SK-N-SH (cell line): ENCODE measurements around the gene AP2S1. TPM values are rescaled to one million over a fixed set of nuclear protein-coding genes. Genes with fewer than 3 reads are reported as not detected.

Experiments used
- CTCF ChIA-PET: fragments of 300-600, 350-600 bp; formaldehyde crosslinking; extraction: SDS; loops from one replicate; lab custom pipeline; 2021; lab: Yijun Ruan, JAX
- POLR2A ChIA-PET: fragments of 350-600 bp; sonication (Branson Sonifier 250); formaldehyde crosslinking; extraction: SDS; loops from one replicate; lab custom pipeline; 2020; ENCODE audit warnings: antibody characterized with exemption, inconsistent platforms; lab: Yijun Ruan, JAX
- DNase-seq: peaks from one replicate; pipeline ENCODE4 v3.0.0; 2012
- H2AFZ ChIP-seq: fragments of 200-600 bp; sonication (generic); 2 replicates; pipeline ENCODE4 v1.8.1; 2016; ENCODE audit warnings: antibody characterized with exemption, mild to moderate bottlenecking, low read depth
- H3F3A ChIP-seq: fragments of 200-600 bp; sonication (generic); replicated peaks from 2 replicates; pipeline ENCODE3; 2016; ENCODE audit warnings: antibody characterized with exemption, mild to moderate bottlenecking; ENCODE audit not compliant: insufficient read depth
- H3K27ac ChIP-seq, 2 experiments: fragments of 200-500 bp in 1 of 2; fragments of 200-600 bp in 1 of 2; sonication (Bioruptor generic) in 1 of 2; sonication (generic), shearing (Covaris generic) in 1 of 2; 2 replicates each; pipeline versions ENCODE4 v1.5.1 to v1.6.1; 2014 to 2016; ENCODE audit warnings: low read depth in 2 of 2, inconsistent platforms in 1 of 2, low read length in 1 of 2, mild to moderate bottlenecking in 1 of 2, mixed read lengths in 1 of 2
- H3K27me3 ChIP-seq: fragments of 200-600 bp; sonication (generic), shearing (Covaris generic); 2 replicates; pipeline ENCODE4 v1.6.1; 2016; ENCODE audit warnings: mixed run types; ENCODE audit not compliant: insufficient read depth
- H3K36me3 ChIP-seq, 2 experiments: fragments of 200-500 bp in 1 of 2; fragments of 200-600 bp in 1 of 2; sonication (Bioruptor generic) in 1 of 2; sonication (generic) in 1 of 2; replicated peaks in 1 of 2; 2 replicates each; pipeline versions ENCODE3 to v1.5.1; 2014 to 2016; ENCODE audit warnings: low read length in 1 of 2, mild to moderate bottlenecking in 1 of 2; ENCODE audit not compliant: insufficient read depth in 2 of 2, control insufficient read depth in 1 of 2
- H3K4me1 ChIP-seq, 2 experiments: fragments of 200-500 bp in 1 of 2; fragments of 200-600 bp in 1 of 2; sonication (Bioruptor generic) in 1 of 2; sonication (generic), shearing (Covaris generic) in 1 of 2; 2 replicates each; pipeline versions ENCODE4 v1.5.1 to v1.6.1; 2014 to 2016; ENCODE audit warnings: low read depth in 1 of 2, low read length in 1 of 2, mixed run types in 1 of 2; ENCODE audit not compliant: insufficient read depth in 2 of 2, control insufficient read depth in 1 of 2
- H3K4me2 ChIP-seq: fragments of 200-600 bp; sonication (generic), shearing (Covaris generic); 2 replicates; pipeline ENCODE4 v1.6.1; 2017; ENCODE audit warnings: mixed run types
- H3K4me3 ChIP-seq, 2 experiments: fragments of 200-500 bp in 1 of 2; fragments of 200-600 bp in 1 of 2; sonication (Bioruptor generic) in 1 of 2; sonication (generic), shearing (Covaris generic) in 1 of 2; 2 replicates each; pipeline versions ENCODE4 v1.5.1 to v1.8.1; 2014 to 2016; ENCODE audit warnings: low read depth in 2 of 2, inconsistent platforms in 1 of 2, low read length in 1 of 2, mild to moderate bottlenecking in 1 of 2, mixed read lengths in 1 of 2, moderate library complexity in 1 of 2
- H3K79me2 ChIP-seq: fragments of 200-600 bp; sonication (generic); 2 replicates; pipeline ENCODE4 v1.8.1; 2017; ENCODE audit warnings: mild to moderate bottlenecking; ENCODE audit not compliant: insufficient read depth
- H3K9ac ChIP-seq: fragments of 200-600 bp; sonication (generic); 2 replicates; pipeline ENCODE4 v1.6.1; 2017; ENCODE audit warnings: mixed run types
- H3K9me2 ChIP-seq: fragments of 200-600 bp; sonication (generic); 2 replicates; pipeline ENCODE4 v1.6.1; 2017; ENCODE audit warnings: mixed run types
- H3K9me3 ChIP-seq: fragments of 200-600 bp; sonication (generic); 2 replicates; pipeline ENCODE4 v1.6.1; 2017; ENCODE audit warnings: mixed run types, mild to moderate bottlenecking, moderate library complexity
- H4K20me1 ChIP-seq: fragments of 200-600 bp; sonication (generic); 2 replicates; pipeline ENCODE4 v1.6.1; 2017; ENCODE audit warnings: mild to moderate bottlenecking, mixed run types; ENCODE audit not compliant: insufficient read depth
- CTCF ChIP-seq: fragments of 200-600 bp; sonication (generic); IDR thresholded peaks from 2 replicates; pipeline ENCODE4 v1.6.1; 2017; ENCODE audit warnings: antibody characterized with exemption, mild to moderate bottlenecking, moderate library complexity
- EP300 ChIP-seq, 2 experiments: IDR thresholded peaks; 2 replicates each; pipeline versions ENCODE4 v1.4.0 to v1.6.1; 2012; ENCODE audit warnings: borderline replicate concordance in 1 of 2, low read depth in 1 of 2, low read length in 1 of 2
- FOXJ3 ChIP-seq: sonication (generic); formaldehyde crosslinking; IDR thresholded peaks from 2 replicates; pipeline ENCODE4 v1.5.1; 2020; ENCODE audit warnings: mild to moderate bottlenecking, missing genetic modification reagents
- GATA2 ChIP-seq: sonication (generic); formaldehyde crosslinking; IDR thresholded peaks from 2 replicates; pipeline ENCODE4 v1.5.0; 2020; ENCODE audit warnings: mild to moderate bottlenecking, missing genetic modification reagents
- MEF2A ChIP-seq: IDR thresholded peaks from 2 replicates; pipeline ENCODE4 v1.4.0; 2012; ENCODE audit warnings: low read depth, borderline replicate concordance
- NFIC ChIP-seq: IDR thresholded peaks from 2 replicates; pipeline ENCODE4 v1.4.0; 2012; ENCODE audit warnings: borderline replicate concordance
- NRF1 ChIP-seq: IDR thresholded peaks from 2 replicates; pipeline ENCODE4 v1.6.1; 2012; ENCODE audit warnings: low read depth, mild to moderate bottlenecking, low read length
- RCOR1 ChIP-seq: fragments of 150-350 bp; IDR thresholded peaks from 2 replicates; pipeline ENCODE4 v1.6.1; 2017; ENCODE audit warnings: antibody characterized with exemption, low read length
- RFX5 ChIP-seq: IDR thresholded peaks from 2 replicates; pipeline ENCODE4 v1.6.1; 2012; ENCODE audit warnings: mild to moderate bottlenecking, improper control_type of control experiment, low read length
- SIN3A ChIP-seq: IDR thresholded peaks from 2 replicates; pipeline ENCODE4 v1.6.1; 2012; ENCODE audit warnings: low read depth, mild to moderate bottlenecking, low read length, moderate library complexity, borderline replicate concordance
- TAF1 ChIP-seq: IDR thresholded peaks from 2 replicates; pipeline ENCODE4 v1.6.1; 2012; ENCODE audit warnings: low read depth, mild to moderate bottlenecking, low read length, moderate library complexity, borderline replicate concordance
- TCF12 ChIP-seq: IDR thresholded peaks from 2 replicates; pipeline ENCODE4 v1.4.0; 2012
- ZBTB33 ChIP-seq: IDR thresholded peaks from 2 replicates; pipeline ENCODE4 v1.4.0; 2012; ENCODE audit warnings: low read depth, borderline replicate concordance
- WGBS: methylation state at CpG from one replicate; pipeline ENCODE4 v1.1.6; 2017; ENCODE audit warnings: low lambda C conversion rate; 5-methylcytosine and 5-hydroxymethylcytosine counted together
- polyA plus RNA-seq, 3 experiments: library from polyadenylated mRNA; depleted of rRNA; stranded (reverse); fragments of >200 nt; gene quantifications; 2 replicates each; pipeline ENCODE4 v1.2.3, GENCODE V29; 2012

AP2S1 gene
- polyA plus RNA-seq, 1 of the 3 experiments (the other 2 are of a cell fraction) = 565 TPM

GRCh38 chr19:46791944-46792343 is 58.7 kb downstream of the AP2S1 start:
- no peaks in the 10 kb centered on the region for H3K9me2 ChIP-seq
- no peak overlapping the region for H3K27ac ChIP-seq
- no peak overlapping the region for H3K9ac ChIP-seq
- H2AFZ ChIP-seq = no peak overlapping the region
- H3F3A ChIP-seq = peaks cover 21% of the 10 kb centered on the region
- peaks cover 14% of the 10 kb centered on the region for H3K79me2 ChIP-seq
- H3K4me1 ChIP-seq = peaks cover 0 to 10% of the 10 kb centered on the region in 2 experiments; a peak in 1 of 4 replicates
- no peaks in the 10 kb centered on the region for H3K36me3 ChIP-seq
- POLR2A ChIA-PET = no interaction called here
- no peaks in the 10 kb centered on the region for H3K27me3 ChIP-seq
- peak; percentile 14; the same call in 1 of the 2 replicates for TF ChIP-seq RCOR1
- no peak for TF ChIP-seq ZBTB33
- peak in 1 of 2 experiments; percentile 29; a peak in 1 of 4 replicates for TF ChIP-seq EP300 (IDR thresholded peaks at IDR 0.05; ENCODE audit: borderline replicate concordance in 1 of 2, low read depth in 1 of 2, low read length in 1 of 2)
- CTCF ChIA-PET = interaction anchor here (1.0 to 1.3 kb wide), 3 partner anchors 28 to 48 kb away, joined by 3 to 4 read pairs (median 3); no protein-coding TSS in a partner anchor
- no peak overlapping the region for H3K4me2 ChIP-seq
- no peak overlapping the region for H3K4me3 ChIP-seq
- WGBS = 79% methylated on average over 5 of the region's 5 CpGs
- H4K20me1 ChIP-seq = no peaks in the 10 kb centered on the region
- peak; percentile 52 for DNase-seq
- H3K9me3 ChIP-seq = no peaks in the 10 kb centered on the region

GRCh38 chr19:46789371-46789770 is 61.3 kb downstream of the AP2S1 start:
- no peak for TF ChIP-seq TAF1
- TF ChIP-seq SIN3A = no peak
- no peak for TF ChIP-seq NFIC
- no peak for TF ChIP-seq CTCF
- no peak for TF ChIP-seq RFX5
- TF ChIP-seq FOXJ3 (CRISPR knock-in tag) = no peak
- TF ChIP-seq TCF12 = no peak
- TF ChIP-seq GATA2 (CRISPR knock-in tag) = no peak
- no peak for TF ChIP-seq NRF1
- TF ChIP-seq MEF2A = no peak
- POLR2A ChIA-PET = interaction anchor here (0.6 kb wide), 1 partner anchor 106 kb away, joined by 3 read pairs; no protein-coding TSS in a partner anchor
- no peak for DNase-seq
- Histone ChIP-seq H3K4me2 (no peak overlapping the region), H3K27me3 (no peaks in the 10 kb centered on the region), H3K4me1 (peaks cover 9 to 27% of the 10 kb centered on the region in 2 experiments; a peak in 3 of 4 replicates), H3K27ac (no peak overlapping the region), H3K36me3 (no peaks in the 10 kb centered on the region), H2AFZ (no peak overlapping the region), H4K20me1 (peaks cover 5% of the 10 kb centered on the region; the same call in 1 of the 2 replicates), H3F3A (peaks cover 35% of the 10 kb centered on the region), H3K4me3 (no peak overlapping the region), H3K79me2 (peaks cover 40% of the 10 kb centered on the region), H3K9me3 (no peaks in the 10 kb centered on the region), H3K9me2 (no peaks in the 10 kb centered on the region), H3K9ac (no peak overlapping the region)
- 89% methylated on average over 8 of the region's 8 CpGs for WGBS
- CTCF ChIA-PET = interaction anchor here (0.7 to 2.2 kb wide), 2 partner anchors 51 kb away, joined by 3 to 16 read pairs; no protein-coding TSS in a partner anchor
